Stimulated activated CD4-positive, alpha-beta T cell treated with anti-CD3 and anti-CD28 coated beads, Interleukin-12 subunit alpha, Interleukin-12 subunit beta, amount 100 ng/mL, for 48 hours (primary cell): ENCODE measurements around the gene CTSG.
A peak's percentile ranks its signal among the peaks of the same experiment; 100 is the strongest.
"Not testable (repeated sequence)": the region's sequence is repeated elsewhere in the genome, so short reads cannot be mapped to it uniquely, and the experiment has no call there.

Experiments
- DNase-seq, 3 donors: peaks; one replicate each; pipeline ENCODE4 v3.0.0-alpha.2; 2020; ENCODE audit warnings: low read depth in 2 of 3, low spot score in 1 of 3

CTSG gene, protein sequence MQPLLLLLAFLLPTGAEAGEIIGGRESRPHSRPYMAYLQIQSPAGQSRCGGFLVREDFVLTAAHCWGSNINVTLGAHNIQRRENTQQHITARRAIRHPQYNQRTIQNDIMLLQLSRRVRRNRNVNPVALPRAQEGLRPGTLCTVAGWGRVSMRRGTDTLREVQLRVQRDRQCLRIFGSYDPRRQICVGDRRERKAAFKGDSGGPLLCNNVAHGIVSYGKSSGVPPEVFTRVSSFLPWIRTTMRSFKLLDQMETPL

GRCh38 chr14:24576182-24576581, at the start of gene CTSG:
Gene CTSG (minus strand): TSS chr14:24576250. CDS start chr14:24576223, 27 bp downstream.
- no peak for DNase-seq

GRCh38 chr14:24613747-24614146, 37.7 kb upstream of the CTSG start:
- no peak for DNase-seq

DNA sequence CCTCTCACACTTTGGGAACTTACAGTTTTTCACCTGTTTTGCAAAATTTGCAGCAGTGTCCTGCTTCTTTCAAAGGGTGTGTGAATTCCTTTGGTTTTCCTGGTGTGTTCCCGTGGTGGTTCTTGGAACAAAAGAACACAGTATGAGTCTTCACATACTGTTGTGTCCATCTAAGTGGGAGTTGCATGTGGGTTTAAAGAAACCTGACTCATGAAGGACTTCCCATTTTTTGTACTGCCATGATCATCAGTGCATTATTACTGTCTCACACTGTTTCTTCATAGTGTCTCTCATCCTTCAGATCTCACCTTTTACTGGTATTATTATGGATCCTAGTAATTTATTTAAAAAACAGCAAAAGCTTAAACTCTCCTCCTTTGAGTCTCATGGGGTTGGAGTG, 37.2 kb upstream of the CTSG start:
- no peak for DNase-seq

DNA sequence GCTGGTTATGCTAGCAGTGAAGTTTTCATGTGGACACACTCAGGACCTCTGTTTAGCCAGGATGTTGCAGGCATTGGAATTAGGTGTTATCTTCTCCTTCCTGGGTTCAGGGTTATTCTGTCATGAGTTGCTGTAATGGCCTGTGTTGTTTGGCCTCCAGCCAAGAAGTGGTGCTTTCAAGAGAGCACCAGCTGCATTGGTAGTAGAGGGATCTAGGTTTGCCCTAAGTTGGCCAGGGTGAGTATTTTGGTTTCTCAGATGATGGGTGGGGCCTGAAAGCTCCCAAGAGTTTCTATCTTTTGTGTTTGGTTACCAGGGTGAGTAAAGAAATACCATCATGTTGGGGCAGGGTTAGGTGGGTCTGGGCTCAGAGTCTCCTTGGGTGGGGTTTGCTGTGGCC, 36.1 kb upstream of the CTSG start:
- DNase-seq: no peak

GRCh38 chr14:24609655-24610344, 33.8 kb upstream of the CTSG start, which contains the start of gene GZMH:
Gene GZMH (minus strand): TSS chr14:24609685. CDS start chr14:24609613, 72 bp downstream.
- DNase-seq: no peak

DNA sequence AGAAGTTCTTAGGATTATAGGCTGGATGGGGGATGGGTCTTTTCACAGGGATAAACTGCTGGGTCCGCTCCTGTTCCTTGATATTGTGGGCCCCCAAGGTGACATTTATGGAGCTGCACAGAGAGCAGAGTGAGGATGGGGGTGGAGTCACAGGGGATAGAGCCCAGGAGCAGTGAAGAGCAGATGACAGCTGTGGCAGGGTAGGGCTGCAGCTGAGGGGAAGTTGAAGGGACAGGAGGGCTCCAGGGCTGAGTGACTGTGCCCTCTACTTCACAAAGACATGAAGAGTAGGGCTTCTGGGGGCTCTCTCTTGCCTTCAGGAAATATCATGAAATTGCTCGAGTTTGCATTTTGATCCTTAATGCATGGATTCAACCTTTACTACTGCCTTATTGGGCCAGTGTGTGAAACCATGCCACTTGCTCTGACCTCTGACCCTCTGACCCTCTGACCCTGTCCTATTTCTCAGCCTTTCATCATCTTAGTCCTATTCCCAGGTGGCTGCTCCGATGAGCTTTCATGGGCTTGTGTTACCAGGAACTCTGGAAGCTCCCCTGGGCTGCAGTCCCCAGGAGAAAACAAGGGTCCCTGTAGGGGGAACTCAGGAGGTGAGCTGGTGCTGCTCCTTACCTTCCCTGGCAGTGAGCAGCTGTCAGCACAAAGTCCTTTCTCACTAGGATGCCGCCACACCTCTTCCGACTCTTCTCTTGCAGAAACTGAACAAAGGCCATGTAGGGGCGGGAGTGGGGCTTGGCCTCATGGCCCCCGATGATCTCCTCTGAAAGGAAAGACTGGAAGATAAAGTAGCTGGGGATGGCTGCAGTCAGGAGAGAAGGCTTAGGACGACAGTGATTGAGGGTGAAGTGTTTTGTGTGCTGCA, 31.8 kb upstream of the CTSG start:
- DNase-seq: no peak

- no peak for DNase-seq
Measured at GRCh38 chr14:24607081-24607480, 31.0 kb upstream of the CTSG start.

- DNase-seq: no peak
Measured at GRCh38 chr14:24606297-24606696, 30.2 kb upstream of the CTSG start.

DNA sequence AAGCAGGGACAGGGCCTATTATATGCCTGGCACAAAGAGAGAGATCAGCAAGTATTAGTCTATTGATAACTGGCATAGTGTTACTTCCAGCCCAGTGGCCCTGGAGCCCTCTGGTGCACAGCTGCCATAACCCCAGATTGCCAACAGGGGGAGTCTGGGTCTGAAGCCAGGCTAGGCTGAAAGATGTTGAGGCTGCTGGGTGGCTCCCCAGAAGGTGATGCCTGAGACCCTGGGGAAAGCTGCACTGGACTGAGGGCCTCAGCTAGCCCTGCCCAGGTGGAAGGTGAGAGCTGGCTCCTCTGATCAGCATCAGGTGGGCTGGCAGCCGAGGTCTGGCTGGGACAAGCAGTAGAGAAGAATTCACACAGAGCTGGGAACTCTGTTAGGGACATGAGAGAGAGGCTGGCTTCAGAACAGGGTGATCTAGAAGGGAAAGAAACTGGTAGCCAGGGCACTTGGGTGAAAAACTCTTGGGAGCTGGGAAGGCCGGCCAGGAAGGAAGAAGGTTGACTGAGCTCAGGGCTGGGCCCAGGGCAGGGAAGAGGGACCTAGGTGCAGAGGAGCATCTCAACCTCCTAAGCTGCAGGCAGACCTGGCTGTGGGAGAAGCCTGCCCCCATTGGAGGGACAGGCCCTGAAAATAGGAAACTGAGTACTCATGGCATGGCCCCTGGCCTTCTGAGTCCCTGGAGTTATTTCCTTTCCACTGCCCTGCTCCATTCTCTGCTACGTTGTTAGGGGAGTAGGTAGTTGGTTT, 29.6 kb upstream of the CTSG start:
- DNase-seq: peak; percentile 56 to 79 (median 60)

GRCh38 chr14:24597403-24597802, 21.4 kb upstream of the CTSG start:
- DNase-seq: no peak

DNA sequence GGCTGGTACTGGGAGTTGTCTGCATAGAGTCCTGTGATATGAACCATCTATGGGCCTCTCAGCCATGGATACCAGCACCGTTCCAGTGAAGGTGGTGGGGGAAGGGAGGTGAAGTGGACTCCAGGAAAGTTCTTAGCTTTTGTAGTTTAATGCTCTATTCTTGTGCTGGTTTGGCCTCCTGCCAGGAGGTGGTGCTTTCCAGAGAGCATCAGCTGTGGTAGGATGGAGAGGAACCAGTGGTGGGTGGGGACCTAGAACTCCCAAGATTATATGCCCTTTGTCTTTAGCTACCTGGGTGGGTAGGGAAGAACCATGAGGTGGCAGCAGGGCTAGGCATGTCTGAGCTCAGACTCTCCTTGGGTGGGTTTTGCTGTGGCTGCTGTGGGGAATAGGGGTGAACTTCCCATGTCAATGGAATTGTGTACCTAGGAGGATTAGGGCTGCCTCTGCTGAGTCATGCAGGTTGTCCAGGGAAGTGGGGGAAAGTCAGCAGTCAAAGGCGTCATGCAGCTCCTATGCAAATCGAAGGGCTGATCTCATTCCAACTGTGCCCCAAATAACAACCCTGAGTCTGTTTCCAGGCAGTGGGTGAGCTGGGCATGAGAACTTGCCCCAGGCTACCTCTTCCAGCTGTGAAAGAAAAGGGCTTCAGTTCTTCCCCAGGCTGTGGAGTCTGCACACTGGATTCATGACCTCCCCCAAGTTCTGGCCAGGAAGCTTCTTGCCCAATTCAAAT, 19.2 kb upstream of the CTSG start:
- DNase-seq: no peak

DNA sequence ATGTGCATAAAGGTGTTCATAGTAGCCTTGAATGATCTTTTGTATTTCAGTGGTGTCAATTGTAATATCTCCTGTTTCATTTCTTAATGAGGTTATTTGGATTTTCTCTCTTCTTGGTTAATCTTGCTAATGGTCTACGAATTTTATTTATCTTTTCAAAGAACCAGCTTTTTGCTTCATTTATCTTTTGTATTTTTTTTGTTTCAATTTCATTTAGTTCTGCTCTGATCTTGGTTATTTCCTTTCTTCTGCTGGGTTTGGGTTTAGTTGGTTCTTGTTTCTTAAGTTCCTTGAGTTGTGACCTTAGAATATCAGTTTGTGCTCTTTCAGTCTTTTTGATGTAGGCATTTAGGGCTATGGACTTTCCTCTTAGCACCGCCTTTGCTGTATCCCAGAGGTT, 15.0 kb upstream of the CTSG start:
- DNase-seq: not testable (repeated sequence)

GRCh38 chr14:24584402-24584801, 8.4 kb upstream of the CTSG start:
- not testable (repeated sequence) for DNase-seq

DNA sequence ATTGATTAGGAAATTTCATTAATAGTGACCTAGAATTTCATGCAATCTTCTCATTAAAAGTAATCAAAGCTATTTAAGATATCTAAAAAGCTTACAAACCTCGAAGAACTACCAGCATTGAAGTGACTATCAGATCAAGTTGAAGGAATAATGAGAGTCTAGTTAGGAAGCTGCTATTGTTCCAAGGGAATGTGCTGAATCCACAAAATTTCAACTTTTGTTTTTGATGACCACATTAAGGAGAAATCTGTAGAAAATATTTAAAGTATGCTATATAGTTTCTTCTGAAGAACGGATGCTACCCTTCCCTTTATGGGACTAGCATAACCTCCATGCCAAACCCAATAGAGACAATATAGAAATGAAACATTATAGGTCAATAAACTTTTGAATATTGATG, 2.5 kb upstream of the CTSG start:
- DNase-seq: no peak

GRCh38 chr14:24576771-24577170, 721 bp upstream of the CTSG start:
- no peak for DNase-seq

DNA sequence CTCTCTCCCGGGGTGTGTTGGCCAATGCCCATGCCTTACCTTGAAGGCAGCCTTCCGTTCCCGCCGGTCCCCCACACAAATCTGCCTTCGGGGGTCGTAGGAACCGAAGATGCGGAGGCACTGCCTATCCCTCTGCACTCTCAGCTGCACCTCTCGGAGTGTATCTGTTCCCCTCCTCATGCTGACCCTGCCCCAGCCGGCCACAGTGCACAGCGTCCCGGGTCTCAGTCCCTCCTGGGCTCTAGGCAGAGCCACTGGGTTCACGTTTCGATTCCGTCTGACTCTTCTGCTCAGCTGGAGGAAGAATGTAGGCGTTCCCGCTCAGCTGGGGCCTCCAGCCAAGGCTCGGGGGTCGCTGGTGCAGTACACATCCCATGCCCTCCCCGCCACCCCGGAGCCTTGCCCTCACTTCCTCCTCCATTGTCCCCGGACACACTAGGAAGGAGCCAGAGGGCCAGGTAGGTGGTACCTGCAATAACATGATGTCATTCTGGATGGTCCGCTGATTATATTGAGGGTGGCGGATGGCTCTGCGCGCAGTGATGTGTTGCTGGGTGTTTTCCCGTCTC, 1.8 kb downstream of the CTSG start:
- no peak for DNase-seq

DNA sequence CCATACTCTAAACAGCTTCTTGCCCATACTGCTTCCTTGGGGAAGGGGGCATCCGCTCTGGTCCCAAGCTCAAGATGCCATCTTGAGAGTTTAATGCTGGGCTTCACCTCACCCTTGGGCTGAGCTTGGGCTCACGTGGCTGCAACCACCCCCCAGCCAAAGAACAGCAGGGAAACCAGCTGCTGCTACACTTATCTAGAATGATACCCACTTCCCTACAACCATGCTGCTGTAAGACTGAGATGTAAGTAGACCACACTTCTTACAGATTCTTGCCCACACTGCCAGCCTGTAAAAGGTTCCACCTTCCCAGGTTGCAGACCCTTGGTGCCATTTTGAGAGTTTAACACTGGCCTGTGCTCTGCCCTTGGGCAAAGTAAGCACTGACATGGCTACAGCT, 9.7 kb downstream of the CTSG start:
- no peak for DNase-seq

DNA sequence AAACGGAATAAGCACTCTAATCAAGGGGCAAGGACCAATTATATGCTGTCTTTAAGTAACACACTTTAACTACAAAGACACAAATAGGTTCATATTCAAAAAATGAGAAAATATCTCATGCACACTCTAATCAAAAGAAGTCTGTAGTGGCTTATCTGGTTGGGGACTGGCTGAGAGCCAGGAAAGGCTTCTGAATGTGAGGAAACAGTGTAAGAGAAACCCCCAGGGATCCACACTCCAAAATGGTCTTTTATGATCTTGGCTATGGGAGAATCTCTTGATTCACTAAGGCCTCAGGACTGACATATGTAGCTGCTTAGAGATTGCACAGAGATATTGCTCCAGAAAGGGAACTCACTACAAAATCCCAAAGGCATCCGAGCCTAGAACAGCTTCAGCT, 10.3 kb downstream of the CTSG start:
- DNase-seq: no peak

GRCh38 chr14:24563505-24563904, 12.5 kb downstream of the CTSG start:
- no peak for DNase-seq

GRCh38 chr14:24556756-24557155, 19.3 kb downstream of the CTSG start:
- DNase-seq: no peak
